ENCODE measurements around the gene AP2M1.
A peak's percentile ranks its signal among the peaks of the same experiment; 100 is the strongest.
"Not testable (repeated sequence)": the region's sequence is repeated elsewhere in the genome, so short reads cannot be mapped to it uniquely, and the experiment has no call there.

AP2M1 gene

DNA sequence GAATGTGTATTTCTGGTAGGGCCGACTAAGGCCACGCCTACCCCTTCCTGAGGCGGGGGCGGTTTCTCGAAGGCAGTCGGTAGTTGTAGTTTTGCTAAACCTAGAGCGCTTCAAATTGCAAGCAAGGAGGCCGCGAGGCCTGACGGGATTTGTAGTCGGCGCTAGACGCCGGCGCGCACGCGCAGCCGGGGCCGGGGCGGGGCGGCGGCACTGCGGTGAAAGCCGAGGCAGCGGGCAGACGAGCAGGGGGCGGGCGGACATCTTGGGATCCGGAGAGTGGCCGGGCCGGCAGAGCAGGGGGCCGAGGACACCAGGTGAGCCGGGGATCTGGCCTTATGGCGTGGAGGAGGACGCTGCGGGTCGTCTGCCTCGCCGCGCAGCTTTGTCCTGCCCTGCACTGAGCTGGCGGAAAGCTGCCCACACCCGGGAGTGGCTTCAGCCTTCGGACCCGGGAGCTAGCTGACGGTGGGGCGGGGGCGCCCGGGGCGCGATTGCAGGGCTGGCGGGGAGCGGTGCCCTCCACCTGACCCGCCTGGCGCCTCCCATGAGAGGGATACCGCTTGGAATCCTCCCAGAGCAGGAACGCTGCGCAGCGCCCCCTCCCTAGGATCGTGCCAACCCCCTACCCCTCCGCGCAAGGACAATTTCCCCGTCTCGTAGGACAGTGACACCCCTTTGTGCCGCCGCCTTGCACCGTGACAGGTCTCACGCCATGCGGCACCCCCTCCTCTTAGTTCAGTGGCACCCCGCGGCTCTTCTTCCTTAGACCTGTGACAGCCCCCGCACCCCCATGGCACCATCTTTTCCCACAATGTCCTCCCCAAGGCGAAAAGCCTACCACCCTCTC, at the start of gene AP2M1:
Gene AP2M1 (plus strand): TSS at position 210 of the 847 bp plus-strand sequence. CDS start 2,139 bp downstream, outside the sequence.
- DNase-seq = peak; percentile 81 to 95

GRCh38 chr3:184126006-184126405, 48.6 kb upstream of the AP2M1 start:
- no peak for DNase-seq

GRCh38 chr3:184129012-184129411, 45.6 kb upstream of the AP2M1 start:
- no peak for DNase-seq

- no peak for DNase-seq
Observed at GRCh38 chr3:184132945-184133344, 41.7 kb upstream of the AP2M1 start.

DNA sequence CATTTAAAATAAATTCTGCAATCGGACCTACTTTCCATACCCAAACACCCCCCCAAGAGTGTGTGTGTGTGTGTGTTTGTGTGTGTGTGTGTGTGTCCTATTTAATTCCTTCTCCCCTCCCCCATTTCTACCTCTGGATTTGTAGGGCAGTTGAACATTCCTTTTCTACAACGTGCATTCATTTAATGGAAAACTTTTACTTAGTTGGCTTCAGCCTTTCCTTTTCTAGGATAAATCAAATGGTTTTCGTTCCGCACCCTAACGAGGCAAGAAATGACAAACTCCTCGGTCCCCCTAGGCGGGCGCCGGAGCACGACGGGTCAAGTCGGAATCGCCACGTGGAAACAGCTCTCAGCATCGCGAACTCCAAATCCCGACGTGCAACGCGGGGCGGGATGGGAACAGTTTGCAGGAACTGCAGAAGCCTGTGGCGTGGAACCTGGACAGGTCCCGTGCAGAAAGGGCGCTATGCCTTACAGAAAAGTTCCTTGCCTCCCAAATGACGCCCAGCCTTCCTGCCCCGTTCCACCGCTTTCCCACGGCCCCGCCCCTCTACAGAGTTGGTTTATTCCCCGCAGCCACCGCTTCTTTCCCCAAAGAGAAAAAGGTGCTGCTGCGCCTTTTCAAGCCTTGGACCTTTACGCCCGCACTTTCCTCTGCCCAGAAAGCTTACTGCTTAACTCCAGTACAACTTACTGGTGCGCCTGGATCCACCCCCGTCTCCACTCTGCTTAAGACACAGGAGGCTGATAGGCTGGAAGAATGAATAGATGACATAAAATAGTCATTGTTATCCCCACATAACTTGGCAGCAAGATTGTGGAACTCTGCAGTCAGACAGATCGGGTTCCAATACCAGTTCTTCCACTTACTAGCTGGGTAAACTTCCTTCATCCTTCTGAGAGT, 40.6 kb upstream of the AP2M1 start:
- DNase-seq = peak in 1 of 2 donors; percentile 16

DNA sequence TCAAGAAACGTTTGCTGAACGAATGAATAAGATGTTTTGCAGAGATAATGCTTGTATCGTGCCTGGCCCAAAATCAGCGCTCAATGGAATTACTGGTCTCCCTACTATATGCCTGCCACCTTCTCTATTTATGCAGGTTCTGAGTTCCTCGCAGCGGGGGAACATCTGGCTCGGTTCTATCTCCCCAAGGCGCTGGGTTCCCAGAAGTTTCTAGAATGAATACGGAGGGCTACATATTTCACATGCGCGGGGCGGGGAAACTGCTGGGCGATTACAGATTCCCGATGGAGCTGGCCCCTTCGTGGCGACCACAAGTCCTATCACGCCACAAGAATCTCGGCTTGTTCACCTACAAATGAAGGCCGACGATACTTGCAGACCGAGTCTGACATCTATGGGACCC, 39.9 kb upstream of the AP2M1 start:
- DNase-seq = peak in 1 of 2 donors; percentile 45

- peak; percentile 75 to 91 for DNase-seq
Observed at GRCh38 chr3:184135149-184135910, 39.3 kb upstream of the AP2M1 start, which contains the start of gene EIF2B5. TSS of gene EIF2B5 (plus strand) at chr3:184135358. CDS start at chr3:184135386, 28 bp downstream.

DNA sequence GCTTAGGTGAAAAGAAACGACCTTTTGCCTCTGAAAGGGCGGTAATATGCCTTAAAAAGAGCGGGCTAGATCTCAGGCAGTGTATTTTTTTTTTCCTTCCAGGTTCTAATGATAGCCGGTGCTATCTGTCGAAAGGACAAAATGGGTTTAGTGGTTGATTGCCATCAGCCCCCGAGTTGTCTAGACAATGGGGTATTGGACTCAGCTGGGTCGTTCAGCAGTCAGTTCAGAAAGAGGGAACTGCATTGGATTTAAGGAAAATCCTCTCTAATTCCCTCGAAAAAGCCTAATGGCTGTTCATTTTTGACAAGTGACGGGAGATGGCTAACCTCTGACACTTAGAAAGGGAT, 38.8 kb upstream of the AP2M1 start:
- no peak for DNase-seq

DNA sequence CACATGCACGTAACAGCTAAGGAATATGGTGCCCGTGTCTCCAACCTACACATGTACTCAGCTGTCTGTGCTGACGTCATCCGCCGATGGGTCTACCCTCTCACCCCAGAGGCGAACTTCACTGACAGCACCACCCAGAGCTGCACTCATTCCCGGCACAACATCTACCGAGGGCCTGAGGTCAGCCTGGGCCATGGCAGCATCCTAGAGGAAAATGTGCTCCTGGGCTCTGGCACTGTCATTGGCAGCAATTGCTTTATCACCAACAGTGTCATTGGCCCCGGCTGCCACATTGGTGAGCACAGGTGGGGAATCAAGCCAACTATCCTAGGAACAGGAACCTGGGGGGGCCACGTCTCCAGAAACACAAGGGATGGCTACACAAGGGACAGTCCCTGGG, 34.2 kb upstream of the AP2M1 start:
- no peak for DNase-seq

GRCh38 chr3:184142199-184142598, 32.5 kb upstream of the AP2M1 start:
- no peak for DNase-seq

DNA sequence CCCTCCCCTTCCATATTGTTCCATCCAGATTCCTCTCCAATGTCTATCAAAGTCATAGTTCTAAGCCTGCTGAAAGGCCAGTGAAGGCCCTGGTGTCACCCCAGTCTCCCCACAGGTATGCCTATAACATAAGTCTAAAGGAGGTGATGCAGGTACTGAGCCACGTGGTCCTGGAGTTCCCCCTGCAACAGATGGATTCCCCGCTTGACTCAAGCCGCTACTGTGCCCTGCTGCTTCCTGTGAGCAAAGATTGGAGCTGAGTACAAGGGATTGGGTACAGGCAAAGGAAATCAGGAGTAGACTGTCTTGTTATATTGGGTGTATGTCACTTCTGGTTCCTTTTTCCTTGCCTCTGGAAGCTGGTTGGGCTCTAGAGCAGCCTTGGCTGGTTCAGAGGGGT, 31.3 kb upstream of the AP2M1 start:
- no peak for DNase-seq

DNA sequence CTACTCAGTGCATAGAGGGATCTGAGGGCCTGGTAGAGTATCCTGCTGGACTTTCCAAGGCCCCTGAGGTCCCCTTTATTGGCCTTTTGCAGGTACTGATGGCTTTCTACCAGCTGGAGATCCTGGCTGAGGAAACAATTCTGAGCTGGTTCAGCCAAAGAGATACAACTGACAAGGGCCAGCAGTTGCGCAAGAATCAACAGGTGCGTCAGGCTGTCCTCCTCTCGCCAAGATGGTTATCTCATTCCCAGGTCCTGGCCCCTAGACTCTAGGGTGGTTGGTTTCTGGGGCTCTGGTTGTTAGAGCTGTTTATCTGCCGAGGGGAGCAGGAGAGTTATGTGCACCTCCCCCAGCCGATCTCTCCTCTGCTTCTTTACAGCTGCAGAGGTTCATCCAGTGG, 30.1 kb upstream of the AP2M1 start:
- DNase-seq = no peak

- no peak for DNase-seq
Observed at GRCh38 chr3:184145111-184145524, 29.5 kb upstream of the AP2M1 start.

- DNase-seq = no peak
Observed at GRCh38 chr3:184145751-184146270, 28.8 kb upstream of the AP2M1 start.

- no peak for DNase-seq
Observed at GRCh38 chr3:184148076-184148475, 26.6 kb upstream of the AP2M1 start.

DNA sequence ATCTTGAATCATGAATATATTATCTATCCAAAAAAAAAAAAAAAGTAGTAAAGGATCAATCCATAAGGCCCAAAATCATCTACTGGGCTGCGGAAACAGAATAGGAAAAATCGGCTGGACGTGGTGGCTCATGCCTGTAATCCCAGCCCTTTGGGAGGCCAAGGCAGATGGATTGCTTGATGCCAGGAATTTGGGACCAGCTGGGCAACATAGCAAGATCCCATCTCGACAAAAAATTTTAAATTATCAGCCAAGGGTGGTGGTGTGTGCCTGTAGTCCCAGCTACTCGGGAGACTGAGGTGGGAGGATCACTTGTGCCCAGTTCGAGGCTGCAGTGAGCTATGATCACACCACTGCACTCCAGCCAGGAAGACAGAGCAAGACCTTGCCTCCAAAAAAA, 25.5 kb upstream of the AP2M1 start:
- DNase-seq = no peak

- DNase-seq = not testable (repeated sequence)
Observed at GRCh38 chr3:184149770-184150169, 24.9 kb upstream of the AP2M1 start.

DNA sequence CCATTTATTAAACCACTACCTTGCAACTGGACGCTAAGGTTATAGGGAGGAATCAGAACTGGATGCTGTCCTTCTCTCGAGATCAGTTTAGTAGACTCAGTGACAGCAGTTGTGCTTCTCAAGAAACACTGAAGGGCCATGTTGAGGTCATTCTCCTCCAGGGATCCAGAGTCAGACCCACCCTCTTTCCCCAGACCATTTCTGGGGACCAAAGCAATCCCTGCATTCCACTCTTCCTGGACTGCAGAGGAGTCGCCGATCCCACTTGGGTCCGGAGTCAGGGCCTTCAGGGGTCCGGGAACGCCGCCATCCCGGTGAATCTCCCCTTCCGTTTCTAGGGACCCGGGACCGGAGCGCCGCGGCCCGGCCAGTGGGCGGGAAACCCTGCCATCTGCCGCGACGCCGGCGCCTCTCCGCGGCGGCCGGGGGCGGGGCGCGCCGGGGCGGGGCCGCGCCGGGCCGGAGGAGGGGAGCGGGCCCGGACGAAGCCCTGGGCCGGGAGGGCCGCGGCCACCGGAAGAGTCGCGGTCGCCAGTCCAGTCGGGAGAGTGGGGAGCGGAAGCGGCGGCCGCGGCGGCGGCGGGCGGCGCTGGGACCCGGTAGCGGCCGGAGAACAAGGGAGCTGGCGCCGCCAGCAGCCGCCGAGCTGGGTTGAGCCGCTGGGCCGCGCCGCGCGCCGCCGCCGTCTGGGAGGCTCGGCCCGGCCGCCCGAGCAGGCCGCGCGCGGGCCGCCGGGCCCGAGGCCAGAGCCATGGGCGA, 19.6 kb upstream of the AP2M1 start, which contains the start of gene DVL3:
Gene DVL3 (plus strand): TSS at position 493 of the 759 bp plus-strand sequence. CDS start 259 bp downstream, at position 752.
- peak in 1 of 2 donors; percentile 58 for DNase-seq

GRCh38 chr3:184155644-184156521, 18.8 kb upstream of the AP2M1 start:
- peak in 1 of 2 donors; percentile 58 for DNase-seq

- no peak for DNase-seq
Observed at GRCh38 chr3:184156522-184156955, 18.1 kb upstream of the AP2M1 start.

GRCh38 chr3:184157206-184157605, 17.4 kb upstream of the AP2M1 start:
- DNase-seq = no peak

Measured in bone marrow (tissue), 2 donors.